MCF 10A (cell line): ENCODE data around the gene TSEN54. TPM values are rescaled to one million over a fixed set of nuclear protein-coding genes. Genes with fewer than 3 reads are reported as not detected.

Source experiments
- BruUV-seq: library from RNA; stranded (reverse); fragments of 400-500 nt; replicated peaks from 2 replicates; lab custom pipeline; 2021; lab: Mats Ljungman, UMichigan
- CTCF ChIA-PET: fragments of 300-600 bp; sonication (Branson Sonifier 250); formaldehyde crosslinking; extraction: SDS; loops from one replicate; lab custom pipeline; 2021; ENCODE audit warnings: antibody characterized with exemption, inconsistent platforms; lab: Yijun Ruan, JAX
- POLR2A ChIA-PET: fragments of 300-600, 350-650 bp; sonication (Branson Sonifier 250); formaldehyde crosslinking; extraction: SDS; loops from one replicate; lab custom pipeline; 2020; ENCODE audit warnings: antibody characterized with exemption, inconsistent platforms; lab: Yijun Ruan, JAX
- DNase-seq: peaks from one replicate; pipeline ENCODE4 v3.0.0-alpha.2; 2018; ENCODE audit not compliant: unreplicated experiment
- H3K27ac Mint-ChIP-seq: one replicate; pipeline ENCODE4 v1.8.0; 2022; ENCODE audit warnings: mild to moderate bottlenecking, low read depth, mixed read lengths; ENCODE audit not compliant: unreplicated experiment
- H3K27me3 Mint-ChIP-seq: one replicate; pipeline ENCODE4 v1.8.0; 2022; ENCODE audit warnings: mixed read lengths; ENCODE audit not compliant: insufficient read depth, unreplicated experiment
- H3K36me3 Mint-ChIP-seq: one replicate; pipeline ENCODE4 v1.8.0; 2022; ENCODE audit warnings: mild to moderate bottlenecking, moderate library complexity, mixed read lengths; ENCODE audit not compliant: insufficient read depth, unreplicated experiment
- H3K4me1 Mint-ChIP-seq: one replicate; pipeline ENCODE4 v1.8.0; 2022; ENCODE audit warnings: mixed read lengths; ENCODE audit not compliant: insufficient read depth, unreplicated experiment
- H3K4me3 Mint-ChIP-seq: one replicate; pipeline ENCODE4 v1.8.0; 2022; ENCODE audit warnings: mild to moderate bottlenecking, moderate library complexity, mixed read lengths; ENCODE audit not compliant: unreplicated experiment
- H3K9me3 Mint-ChIP-seq: one replicate; pipeline ENCODE4 v1.8.0; 2022; ENCODE audit warnings: mixed read lengths; ENCODE audit not compliant: unreplicated experiment
- CTCF ChIP-seq: fragments of 200-600 bp; IDR thresholded peaks from one replicate; pipeline ENCODE4 v1.8.0; 2022; ENCODE audit warnings: antibody characterized with exemption, mild to moderate bottlenecking; ENCODE audit not compliant: unreplicated experiment
- intact Hi-C: fragments of 100-400 bp; cut with micrococcal nuclease; formaldehyde crosslinking; loops from 2 replicates; pipeline ENCODE4 v1.14.1; 2022
- total RNA-seq: library from RNA; stranded (reverse); gene quantifications from 2 replicates; pipeline ENCODE4 v1.2.3, GENCODE V29; 2022

TSEN54 gene
- total RNA-seq, 1 experiment from 2014 or later = 13.3 TPM

- Mint-ChIP-seq H3K4me1 (peaks cover 10% of the 10 kb centered on the region), H3K4me3 (no peak overlapping the region), H3K27me3 (no peaks in the 10 kb centered on the region), H3K27ac (no peak overlapping the region), H3K9me3 (no peaks in the 10 kb centered on the region), H3K36me3 (peaks cover 39% of the 10 kb centered on the region)
- ChIA-PET CTCF (interaction anchor here (1.2 kb wide), 1 partner anchor 124 kb away, joined by 3 read pairs; no protein-coding TSS in a partner anchor), POLR2A (interaction anchor here (0.8 kb wide), 1 partner anchor 54 kb away, joined by 3 read pairs; no protein-coding TSS in a partner anchor)
- BruUV-seq = no TSS peak
- TF ChIP-seq CTCF = no peak
- intact Hi-C loops = no loop called here
- no peak for DNase-seq
Observed at GRCh38 chr17:75508931-75509361, 7.4 kb upstream of the TSEN54 start.

- no TSS peak for BruUV-seq
- no peak for DNase-seq
- ChIA-PET CTCF (no interaction called here), POLR2A (interaction anchor here (0.8 kb wide), 1 partner anchor 54 kb away, joined by 3 read pairs; no protein-coding TSS in a partner anchor)
- H3K36me3 Mint-ChIP-seq = peaks cover 41% of the 10 kb centered on the region
- H3K9me3 Mint-ChIP-seq = no peaks in the 10 kb centered on the region
- no peak overlapping the region for H3K4me3 Mint-ChIP-seq
- no peak overlapping the region for H3K27ac Mint-ChIP-seq
- no peak for TF ChIP-seq CTCF
- peaks cover 10% of the 10 kb centered on the region for H3K4me1 Mint-ChIP-seq
- H3K27me3 Mint-ChIP-seq = no peaks in the 10 kb centered on the region
- intact Hi-C loops = no loop called here
Observed at GRCh38 chr17:75509528-75510258, 6.6 kb upstream of the TSEN54 start.

- TF ChIP-seq CTCF = no peak
- CTCF ChIA-PET = interaction anchor here (0.8 kb wide), 1 partner anchor 188 kb away, joined by 5 read pairs; no protein-coding TSS in a partner anchor
- no peaks in the 10 kb centered on the region for H3K9me3 Mint-ChIP-seq
- H3K4me1 Mint-ChIP-seq = peaks cover 10% of the 10 kb centered on the region
- no peak overlapping the region for H3K4me3 Mint-ChIP-seq
- intact Hi-C loops = no loop called here
- POLR2A ChIA-PET = interaction anchor here (0.7 to 1.6 kb wide), 3 partner anchors 8 to 371 kb away, joined by 3 to 4 read pairs (median 3); no protein-coding TSS in a partner anchor
- BruUV-seq = no TSS peak
- no peak overlapping the region for H3K27ac Mint-ChIP-seq
- no peak for DNase-seq
- H3K27me3 Mint-ChIP-seq = no peaks in the 10 kb centered on the region
- peaks cover 39% of the 10 kb centered on the region for H3K36me3 Mint-ChIP-seq
Observed at GRCh38 chr17:75511270-75511609, 5.1 kb upstream of the TSEN54 start.
